Activated CD8-positive, alpha-beta memory T cell treated with anti-CD3 and anti-CD28 coated beads, Interleukin-2, amount 10 ng/mL, durations not matched to agents 7 days and 5 days (primary cell): Measurements from ENCODE around the gene CDH8. TPM values are rescaled to one million over a fixed set of nuclear protein-coding genes. Genes with fewer than 3 reads are reported as not detected.
"Not testable (repeated sequence)": the region's sequence is repeated elsewhere in the genome, so short reads cannot be mapped to it uniquely, and the experiment has no call there.

Experiments used
- ATAC-seq: fragments of 150-1000 bp; cut with Tn5 transposase; one replicate; pipeline ENCODE4 v1.10.0; 2021; ENCODE audit warnings: moderate library complexity
- CTCF ChIA-PET: fragments of 350-600 bp; sonication (Branson Sonifier 250); formaldehyde crosslinking; loops from one replicate; lab custom pipeline; 2021; ENCODE audit warnings: antibody characterized with exemption; lab: Charles Lee
- DNase-seq: peaks from one replicate; pipeline ENCODE4 v3.0.0-alpha.2; 2020
- H3K27ac Mint-ChIP-seq: one replicate; pipeline ENCODE4 v1.8.0; 2021; ENCODE audit warnings: mild to moderate bottlenecking, mixed read lengths
- H3K27me3 Mint-ChIP-seq: one replicate; pipeline ENCODE4 v1.8.0; 2021; ENCODE audit warnings: mixed read lengths
- H3K36me3 Mint-ChIP-seq: one replicate; pipeline ENCODE4 v1.8.0; 2021; ENCODE audit warnings: mild to moderate bottlenecking, mixed read lengths
- H3K4me1 Mint-ChIP-seq: one replicate; pipeline ENCODE4 v1.8.0; 2021; ENCODE audit warnings: mixed read lengths
- H3K4me3 Mint-ChIP-seq: one replicate; pipeline ENCODE4 v1.8.0; 2021; ENCODE audit warnings: mild to moderate bottlenecking, moderate library complexity, mixed read lengths
- H3K9me3 Mint-ChIP-seq: one replicate; pipeline ENCODE4 v1.8.0; 2022; ENCODE audit warnings: low read depth, mixed read lengths
- total RNA-seq, 2 experiments: library from RNA; stranded (reverse); gene quantifications; one replicate each; pipeline ENCODE4 v1.2.3, GENCODE V29; 2021

The CDH8 gene
- total RNA-seq, 2 experiments from 2014 or later = not detected

DNA sequence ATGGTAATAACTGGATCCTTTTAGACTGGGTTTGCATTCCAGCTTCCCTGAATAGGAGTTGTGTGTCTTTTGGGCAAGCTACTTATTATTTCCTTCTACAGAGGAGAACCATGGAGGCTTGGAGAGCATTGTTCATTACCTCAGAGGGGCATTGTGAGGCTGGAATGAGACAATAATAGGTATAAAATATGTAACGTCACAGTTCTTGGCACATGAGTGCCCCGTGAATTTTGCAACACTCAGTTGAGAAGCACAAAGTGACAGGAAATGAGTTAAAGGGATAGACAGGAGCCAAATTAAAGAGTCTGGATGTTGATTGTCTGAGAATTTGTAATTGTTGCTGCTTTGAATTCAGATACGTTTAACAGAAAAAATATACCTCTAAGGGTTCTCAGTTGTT lies 92.2 kb downstream of the CDH8 start:
- no peaks in the 10 kb centered on the region for H3K4me1 Mint-ChIP-seq
- H3K27ac Mint-ChIP-seq = no peak overlapping the region
- peaks cover 9% of the 10 kb centered on the region for H3K9me3 Mint-ChIP-seq
- no peaks in the 10 kb centered on the region for H3K27me3 Mint-ChIP-seq
- no peaks in the 10 kb centered on the region for H3K36me3 Mint-ChIP-seq
- CTCF ChIA-PET = no interaction called here
- no peak overlapping the region for H3K4me3 Mint-ChIP-seq
- ATAC-seq (no peak), DNase-seq (no peak)

DNA sequence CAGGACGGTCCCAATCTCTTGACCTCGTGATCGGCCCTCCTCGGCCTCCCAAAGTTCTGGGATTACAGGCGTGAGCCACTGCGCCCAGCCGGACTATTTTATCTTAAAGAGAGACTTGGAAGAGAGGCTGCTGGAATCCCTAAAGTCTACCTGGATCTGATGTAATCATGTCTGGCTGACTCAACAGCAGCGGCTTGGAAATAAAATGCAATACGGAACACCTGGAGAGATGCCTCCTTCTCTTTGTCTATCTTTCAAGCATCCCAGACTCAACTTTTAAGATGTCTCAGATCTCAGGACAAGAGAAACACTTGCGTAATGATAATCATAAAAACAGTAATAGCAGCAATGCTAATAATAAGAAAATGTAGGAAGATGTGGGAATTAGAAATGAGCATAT lies 95.6 kb downstream of the CDH8 start:
- Mint-ChIP-seq H3K4me3 (no peak overlapping the region), H3K9me3 (peaks cover 7% of the 10 kb centered on the region), H3K4me1 (no peaks in the 10 kb centered on the region), H3K27ac (no peak overlapping the region), H3K36me3 (no peaks in the 10 kb centered on the region), H3K27me3 (no peaks in the 10 kb centered on the region)
- ATAC-seq = no peak
- CTCF ChIA-PET = no interaction called here
- DNase-seq = no peak

DNA sequence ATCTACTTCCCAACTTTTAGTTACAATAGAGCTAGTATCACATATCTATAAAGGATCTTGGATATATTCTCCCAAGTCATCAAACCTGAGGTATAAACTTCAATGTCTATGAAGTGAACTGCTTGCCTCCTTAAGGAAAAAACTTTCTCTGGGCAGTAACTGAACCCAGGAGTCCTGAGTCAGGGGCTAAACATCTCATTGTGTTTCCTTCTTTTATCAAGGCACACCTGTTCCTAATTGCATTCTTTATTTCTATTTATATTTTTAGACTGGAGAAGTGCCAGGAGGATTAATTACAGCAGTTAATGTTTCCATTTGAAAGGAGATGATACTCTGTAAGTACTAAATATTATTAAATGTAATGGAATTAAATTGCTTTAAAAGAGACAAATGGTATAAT lies 98.6 kb downstream of the CDH8 start:
- ATAC-seq (no peak), DNase-seq (no peak)
- no peaks in the 10 kb centered on the region for H3K4me1 Mint-ChIP-seq
- no peaks in the 10 kb centered on the region for H3K36me3 Mint-ChIP-seq
- H3K9me3 Mint-ChIP-seq = peaks cover 6% of the 10 kb centered on the region
- no peak overlapping the region for H3K27ac Mint-ChIP-seq
- CTCF ChIA-PET = no interaction called here
- no peaks in the 10 kb centered on the region for H3K27me3 Mint-ChIP-seq
- H3K4me3 Mint-ChIP-seq = no peak overlapping the region

DNA sequence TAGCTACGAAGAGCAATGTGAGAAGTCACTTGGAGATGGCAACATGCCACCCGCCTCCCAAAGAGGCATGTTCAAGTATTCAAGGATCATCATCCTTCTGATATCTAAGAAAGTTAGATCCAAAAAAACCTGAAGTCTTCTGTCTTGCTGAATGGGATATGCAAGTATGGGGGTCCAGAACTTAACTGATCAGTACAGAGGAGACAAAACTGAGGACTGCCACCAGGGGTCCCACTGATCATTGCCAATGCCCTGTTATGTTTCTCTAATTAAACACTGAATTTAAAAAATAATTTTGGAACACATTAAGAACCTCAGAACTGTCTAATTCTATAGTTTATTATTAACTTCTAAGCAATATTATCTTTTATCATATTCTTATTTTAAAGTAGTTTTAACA lies 99.7 kb downstream of the CDH8 start:
- DNase-seq = no peak
- Mint-ChIP-seq H3K9me3 (peaks cover 6% of the 10 kb centered on the region), H3K27me3 (no peaks in the 10 kb centered on the region), H3K27ac (no peak overlapping the region), H3K4me3 (no peak overlapping the region), H3K4me1 (no peaks in the 10 kb centered on the region), H3K36me3 (no peaks in the 10 kb centered on the region)
- ATAC-seq = no peak
- CTCF ChIA-PET = no interaction called here

DNA sequence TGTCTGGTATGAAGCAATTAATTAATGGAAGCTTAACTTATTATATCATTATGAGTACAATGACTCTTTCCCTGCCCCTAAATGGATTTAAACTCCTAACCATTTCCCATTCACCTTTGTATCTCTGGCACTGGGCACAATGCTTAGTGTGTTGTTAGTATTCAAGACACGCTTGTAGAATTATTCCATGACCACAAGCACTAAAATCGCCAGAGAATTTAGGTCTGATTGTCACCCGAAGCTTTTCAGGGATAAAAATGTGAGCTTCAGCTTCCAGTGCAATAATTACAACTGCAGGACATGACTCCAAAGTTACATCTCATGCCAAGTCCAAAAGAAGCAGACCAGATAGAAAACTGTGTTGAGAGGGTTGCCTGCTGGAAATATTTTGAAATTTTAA lies 101.6 kb downstream of the CDH8 start:
- H3K36me3 Mint-ChIP-seq = no peaks in the 10 kb centered on the region
- ATAC-seq (no peak), DNase-seq (no peak)
- H3K9me3 Mint-ChIP-seq = peaks cover 6% of the 10 kb centered on the region
- no peaks in the 10 kb centered on the region for H3K27me3 Mint-ChIP-seq
- CTCF ChIA-PET = no interaction called here
- H3K4me3 Mint-ChIP-seq = no peak overlapping the region
- H3K4me1 Mint-ChIP-seq = no peaks in the 10 kb centered on the region
- H3K27ac Mint-ChIP-seq = no peak overlapping the region

- DNase-seq = no peak
- CTCF ChIA-PET = no interaction called here
- Mint-ChIP-seq H3K4me3 (no peak overlapping the region), H3K36me3 (no peaks in the 10 kb centered on the region), H3K27me3 (no peaks in the 10 kb centered on the region), H3K4me1 (no peaks in the 10 kb centered on the region), H3K9me3 (peaks cover 9% of the 10 kb centered on the region), H3K27ac (no peak overlapping the region)
- no peak for ATAC-seq
Observed at GRCh38 chr16:61929776-61930175, 106.5 kb downstream of the CDH8 start.

DNA sequence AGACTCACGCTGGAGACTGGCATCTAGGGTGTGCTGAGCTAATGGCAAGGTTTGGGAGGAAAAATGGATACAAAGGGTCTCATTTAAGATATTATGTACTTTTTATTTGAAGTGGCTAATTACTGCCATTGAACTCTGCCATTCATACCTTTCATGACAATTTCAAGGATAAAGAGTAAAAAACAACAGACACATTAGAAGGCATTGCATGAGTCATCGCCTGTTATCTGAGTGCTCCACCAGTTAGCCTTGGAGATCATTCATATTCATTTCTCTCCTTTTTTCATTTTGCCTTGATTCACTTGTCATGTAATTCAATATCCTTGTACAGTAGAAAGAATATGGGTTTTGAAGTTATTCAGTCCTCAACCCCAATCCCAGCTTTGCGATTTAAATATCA lies 109.5 kb downstream of the CDH8 start:
- CTCF ChIA-PET = no interaction called here
- H3K27me3 Mint-ChIP-seq = no peaks in the 10 kb centered on the region
- DNase-seq (no peak), ATAC-seq (no peak)
- H3K27ac Mint-ChIP-seq = no peak overlapping the region
- H3K9me3 Mint-ChIP-seq = peaks cover 6% of the 10 kb centered on the region
- no peak overlapping the region for H3K4me3 Mint-ChIP-seq
- H3K4me1 Mint-ChIP-seq = no peaks in the 10 kb centered on the region
- no peaks in the 10 kb centered on the region for H3K36me3 Mint-ChIP-seq

GRCh38 chr16:61923629-61924028 lies 112.6 kb downstream of the CDH8 start:
- CTCF ChIA-PET = no interaction called here
- Mint-ChIP-seq H3K4me1 (no peaks in the 10 kb centered on the region), H3K9me3 (peaks cover 3% of the 10 kb centered on the region), H3K27ac (no peak overlapping the region), H3K36me3 (no peaks in the 10 kb centered on the region), H3K27me3 (no peaks in the 10 kb centered on the region), H3K4me3 (no peak overlapping the region)
- DNase-seq (no peak), ATAC-seq (no peak)

- DNase-seq (no peak), ATAC-seq (no peak)
- Mint-ChIP-seq H3K36me3 (no peaks in the 10 kb centered on the region), H3K4me3 (no peak overlapping the region), H3K4me1 (no peaks in the 10 kb centered on the region), H3K27me3 (no peaks in the 10 kb centered on the region), H3K27ac (no peak overlapping the region), H3K9me3 (peaks cover 9% of the 10 kb centered on the region)
- CTCF ChIA-PET = no interaction called here
Observed at GRCh38 chr16:61921373-61921772, 114.9 kb downstream of the CDH8 start.

DNA sequence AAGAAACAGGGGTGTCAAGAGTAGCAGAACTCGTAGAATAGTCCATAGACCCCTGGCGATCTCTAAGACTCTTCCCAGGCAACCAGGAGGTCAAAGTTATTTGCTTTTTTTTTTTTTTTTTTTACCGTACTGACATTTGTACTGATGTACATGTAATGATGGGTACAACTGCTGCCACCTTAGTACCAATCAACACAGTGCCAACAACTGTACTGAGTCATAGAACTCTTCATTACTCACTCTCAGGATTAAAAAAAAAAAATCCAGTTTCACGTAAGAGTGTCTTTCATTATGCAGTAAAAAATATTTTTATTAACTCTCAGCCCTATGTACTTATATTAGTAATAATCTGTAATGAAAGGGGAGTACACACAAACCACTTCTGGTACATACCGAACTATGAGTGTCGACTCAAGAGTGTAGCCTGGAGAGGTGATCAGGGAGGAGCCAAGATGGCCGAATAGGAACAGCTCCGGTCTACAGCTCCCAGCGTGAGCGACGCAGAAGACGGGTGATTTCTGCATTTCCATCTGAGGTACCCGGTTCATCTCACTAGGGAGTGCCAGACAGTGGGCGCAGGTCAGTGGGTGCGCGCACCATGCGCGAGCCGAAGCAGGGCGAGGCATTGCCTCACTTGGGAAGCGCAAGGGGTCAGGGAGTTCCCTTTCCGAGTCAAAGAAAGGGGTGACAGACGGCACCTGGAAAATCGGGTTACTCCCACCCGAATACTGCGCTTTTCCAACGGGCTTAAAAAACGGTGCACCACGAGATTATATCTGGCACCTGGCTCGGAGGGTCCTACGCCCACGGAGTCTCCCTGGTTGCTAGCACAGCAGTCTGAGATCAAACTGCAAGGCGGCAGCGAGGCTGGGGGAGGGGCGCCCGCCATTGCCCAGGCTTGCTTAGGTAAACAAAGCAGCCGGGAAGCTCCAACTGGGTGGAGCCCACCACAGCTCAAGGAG lies 118.1 kb downstream of the CDH8 start:
- DNase-seq, H3K4me3 Mint-ChIP-seq, H3K36me3 Mint-ChIP-seq, H3K4me1 Mint-ChIP-seq, H3K27ac Mint-ChIP-seq, H3K27me3 Mint-ChIP-seq, CTCF ChIA-PET, ATAC-seq: not testable (repeated sequence)
- H3K9me3 Mint-ChIP-seq = peaks cover 12% of the 10 kb centered on the region

DNA sequence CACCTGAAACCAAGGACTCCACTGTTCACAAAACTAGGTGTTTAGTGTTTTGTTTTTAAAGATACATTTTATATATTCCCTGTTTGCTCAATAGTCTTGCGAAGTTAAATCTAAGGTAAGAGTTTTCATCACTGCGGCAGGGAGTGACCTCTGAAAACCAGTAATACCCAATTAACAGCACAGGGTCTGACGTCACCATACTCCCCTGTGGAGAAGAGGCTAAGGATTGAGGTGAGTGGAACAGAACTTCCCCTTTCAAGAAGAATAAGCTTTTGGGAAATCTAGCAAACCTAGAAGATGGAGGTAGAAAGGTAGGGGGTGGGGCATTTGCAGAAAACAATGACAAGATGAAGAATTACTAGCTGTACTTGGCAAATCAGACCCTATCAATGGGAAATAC lies 120.7 kb downstream of the CDH8 start:
- DNase-seq (no peak), ATAC-seq (no peak)
- H3K9me3 Mint-ChIP-seq = peaks cover 12% of the 10 kb centered on the region
- H3K36me3 Mint-ChIP-seq = no peaks in the 10 kb centered on the region
- H3K27me3 Mint-ChIP-seq = no peaks in the 10 kb centered on the region
- no peaks in the 10 kb centered on the region for H3K4me1 Mint-ChIP-seq
- H3K27ac Mint-ChIP-seq = no peak overlapping the region
- CTCF ChIA-PET = no interaction called here
- H3K4me3 Mint-ChIP-seq = no peak overlapping the region

GRCh38 chr16:61909074-61909473 lies 127.2 kb downstream of the CDH8 start:
- ATAC-seq (no peak), DNase-seq (no peak)
- H3K36me3 Mint-ChIP-seq = no peaks in the 10 kb centered on the region
- H3K27ac Mint-ChIP-seq = no peak overlapping the region
- CTCF ChIA-PET = no interaction called here
- H3K9me3 Mint-ChIP-seq = peaks cover 5% of the 10 kb centered on the region
- H3K4me3 Mint-ChIP-seq = no peak overlapping the region
- H3K4me1 Mint-ChIP-seq = no peaks in the 10 kb centered on the region
- no peaks in the 10 kb centered on the region for H3K27me3 Mint-ChIP-seq

GRCh38 chr16:61908426-61908825 lies 127.8 kb downstream of the CDH8 start:
- Mint-ChIP-seq H3K36me3 (no peaks in the 10 kb centered on the region), H3K27ac (no peak overlapping the region), H3K4me3 (no peak overlapping the region), H3K27me3 (no peaks in the 10 kb centered on the region), H3K9me3 (peaks cover 7% of the 10 kb centered on the region), H3K4me1 (no peaks in the 10 kb centered on the region)
- ATAC-seq = no peak
- CTCF ChIA-PET = no interaction called here
- DNase-seq = no peak

DNA sequence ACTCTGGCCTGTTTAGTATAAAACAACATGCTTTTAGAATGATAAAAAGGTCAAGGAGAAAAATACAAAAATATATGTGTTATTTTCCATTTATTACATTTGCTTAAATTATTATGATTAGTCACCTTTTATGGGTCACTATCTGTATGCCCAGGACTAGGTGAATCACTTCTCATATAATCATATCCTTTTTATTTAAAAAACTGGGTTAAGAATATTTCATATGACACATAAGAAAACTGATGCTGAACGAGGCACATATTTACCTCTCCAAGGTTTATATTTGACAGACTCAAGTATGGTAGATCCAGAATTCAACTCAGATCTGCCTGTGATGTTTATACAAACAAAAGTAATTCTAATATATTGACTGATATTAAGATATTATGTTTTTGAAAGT lies 134.5 kb downstream of the CDH8 start:
- no peaks in the 10 kb centered on the region for H3K4me1 Mint-ChIP-seq
- H3K9me3 Mint-ChIP-seq = peaks cover 13% of the 10 kb centered on the region
- CTCF ChIA-PET = no interaction called here
- ATAC-seq (no peak), DNase-seq (no peak)
- no peak overlapping the region for H3K27ac Mint-ChIP-seq
- no peaks in the 10 kb centered on the region for H3K36me3 Mint-ChIP-seq
- no peaks in the 10 kb centered on the region for H3K27me3 Mint-ChIP-seq
- no peak overlapping the region for H3K4me3 Mint-ChIP-seq
